A549 (cell line): ENCODE data around the gene HEXIM2.

Experiments used
- BHLHE40 ChIP-seq: IDR thresholded peaks from 2 replicates; pipeline ENCODE4 v1.6.1; 2012; ENCODE audit warnings: low read depth, low read length, inconsistent platforms
- CHD2 ChIP-seq: fragments of 150-350 bp; IDR thresholded peaks from 2 replicates; pipeline ENCODE4 v1.6.1; 2014; ENCODE audit warnings: low read length; ENCODE audit not compliant: partially characterized antibody
- CTCF ChIP-seq: fragments of >200 bp; sonication (Bioruptor Twin); formaldehyde crosslinking; IDR thresholded peaks from 3 replicates; pipeline ENCODE4 v1.5.1; 2016
- EP300 ChIP-seq, 2 experiments: fragments of >200 bp; sonication (Bioruptor Twin); formaldehyde crosslinking; IDR thresholded peaks; 2 replicates in 1 of 2; 3 replicates in 1 of 2; pipeline ENCODE4 v1.6.1; 2016 to 2017
- ESRRA ChIP-seq: fragments of 150-350 bp; IDR thresholded peaks from 2 replicates; pipeline ENCODE4 v1.6.1; 2014; ENCODE audit warnings: mild to moderate bottlenecking, low read length, borderline replicate concordance
- JUNB ChIP-seq: fragments of >200 bp; sonication (Bioruptor Twin); formaldehyde crosslinking; IDR thresholded peaks from 2 replicates; pipeline ENCODE4 v1.6.1; 2016
- MAX ChIP-seq: IDR thresholded peaks from 2 replicates; pipeline ENCODE4 v1.6.1; 2012
- PHF8 ChIP-seq: fragments of 200-600 bp; sonication (generic); IDR thresholded peaks from 2 replicates; pipeline ENCODE4 v1.6.1; 2016; ENCODE audit warnings: low read depth, mild to moderate bottlenecking, antibody characterized with exemption, moderate library complexity, borderline replicate concordance
- RAD21 ChIP-seq, 2 experiments: fragments of >200 bp in 1 of 2; sonication (Bioruptor Twin) in 1 of 2; formaldehyde crosslinking in 1 of 2; IDR thresholded peaks in 1 of 2; conservative IDR thresholded peaks in 1 of 2; 2 replicates in 1 of 2; 3 replicates in 1 of 2; pipeline ENCODE4 v1.6.1; 2012 to 2018; ENCODE audit warnings: inconsistent platforms in 1 of 2
- RCOR1 ChIP-seq: fragments of 150-350 bp; IDR thresholded peaks from 2 replicates; pipeline ENCODE4 v1.6.1; 2014; ENCODE audit warnings: antibody characterized with exemption, low read length, low read depth
- RFX5 ChIP-seq: fragments of 450-650 bp; IDR thresholded peaks from 2 replicates; pipeline ENCODE4 v1.7.1; 2014; ENCODE audit warnings: antibody characterized with exemption, mild to moderate bottlenecking, moderate library complexity
- ZFP36 ChIP-seq: fragments of 450-650 bp; IDR thresholded peaks from 2 replicates; pipeline ENCODE4 v1.6.1; 2014; ENCODE audit warnings: borderline replicate concordance; ENCODE audit not compliant: partially characterized antibody
- ZNF302 ChIP-seq: fragments of 250-450 bp; sonication (Bioruptor Pico); IDR thresholded peaks from 2 replicates; pipeline ENCODE4 v1.9.0; 2021; ENCODE audit warnings: inconsistent platforms, mild to moderate bottlenecking, moderate library complexity

- no peak for TF ChIP-seq RAD21 (conservative IDR thresholded peaks at IDR 0.05 in 1 of 2, IDR thresholded peaks at IDR 0.05 in 1 of 2)
- TF ChIP-seq CTCF: no peak
- TF ChIP-seq ESRRA: no peak
- no peak for TF ChIP-seq ZNF302 (CRISPR knock-in tag)
- TF ChIP-seq BHLHE40: no peak
- no peak for TF ChIP-seq RCOR1
- TF ChIP-seq MAX: no peak
- no peak for TF ChIP-seq ZFP36
- no peak for TF ChIP-seq RFX5
- no peak for TF ChIP-seq JUNB
- TF ChIP-seq PHF8: no peak
- no peak for TF ChIP-seq CHD2
- no peak for TF ChIP-seq EP300 (IDR thresholded peaks at IDR 0.05)
These were observed 24.7 kb upstream of the HEXIM2 start for GRCh38 chr17:45136846-45137560.
